PC-3 (cell line): ENCODE measurements around the gene UGT1A3. TPM values are rescaled to one million over a fixed set of nuclear protein-coding genes. Genes with fewer than 3 reads are reported as not detected.

Experiments used
- ATAC-seq: fragments of 200-7000 bp; cut with Tn5 transposase; 2 replicates; pipeline ENCODE4 v1.9.1; 2020; ENCODE audit warnings: mild to moderate bottlenecking, moderate library complexity
- BruUV-seq: library from RNA; stranded (reverse); fragments of 400-500 nt; replicated peaks from 2 replicates; lab custom pipeline; 2021; lab: Mats Ljungman, UMichigan
- CTCF ChIA-PET: fragments of 300-600 bp; sonication (Branson Sonifier 250); formaldehyde crosslinking; loops from one replicate; lab custom pipeline; 2022; ENCODE audit warnings: antibody characterized with exemption; lab: Charles Lee
- POLR2A ChIA-PET: fragments of 300-600 bp; sonication (Branson Sonifier 250); formaldehyde crosslinking; loops from one replicate; lab custom pipeline; 2022; ENCODE audit warnings: antibody characterized with exemption; ENCODE audit not compliant: unreplicated experiment; lab: Charles Lee
- DNase-seq: peaks from one replicate; pipeline ENCODE4 v3.0.0-alpha.2; 2015
- H2AFZ ChIP-seq: fragments of 300-600 bp; sonication (generic); 2 replicates; pipeline ENCODE4 v1.6.0; 2016; ENCODE audit warnings: antibody characterized with exemption, low read length
- H3F3A ChIP-seq: fragments of 300-600 bp; sonication (generic); one replicate; pipeline ENCODE4 v1.6.0; 2017; ENCODE audit warnings: antibody characterized with exemption, low read length, control low read depth, mild to moderate bottlenecking; ENCODE audit not compliant: unreplicated experiment
- H3K27ac ChIP-seq: fragments of 300-600 bp; sonication (generic); 2 replicates; pipeline ENCODE4 v1.5.1; 2016; ENCODE audit warnings: mild to moderate bottlenecking, low read length
- H3K27me3 ChIP-seq: fragments of 300-600 bp; sonication (generic); 2 replicates; pipeline ENCODE4 v1.6.1; 2016; ENCODE audit warnings: low read length, mixed read lengths
- H3K36me3 ChIP-seq: fragments of 300-600 bp; sonication (generic); 2 replicates; pipeline ENCODE4 v1.6.1; 2016; ENCODE audit warnings: low read depth, mixed run types, low read length, mixed read lengths
- H3K4me1 ChIP-seq: fragments of 300-600 bp; sonication (generic); 2 replicates; pipeline ENCODE4 v1.5.1; 2016; ENCODE audit warnings: low read length; ENCODE audit not compliant: insufficient read depth
- H3K4me2 ChIP-seq: fragments of 300-600 bp; sonication (generic); 2 replicates; pipeline ENCODE4 v1.6.0; 2016; ENCODE audit warnings: low read length
- H3K4me3 ChIP-seq: fragments of 300-600 bp; sonication (generic); 2 replicates; pipeline ENCODE4 v1.5.1; 2016; ENCODE audit warnings: mild to moderate bottlenecking, low read length, mixed read lengths
- H3K79me2 ChIP-seq: fragments of 300-600 bp; sonication (generic); 2 replicates; pipeline ENCODE4 v1.6.1; 2017; ENCODE audit warnings: low read length, mixed read lengths
- H3K9ac ChIP-seq: fragments of 300-600 bp; sonication (generic); 2 replicates; pipeline ENCODE4 v1.6.0; 2016; ENCODE audit warnings: mild to moderate bottlenecking, low read length
- H3K9me2 ChIP-seq: fragments of 300-600 bp; sonication (generic); replicated peaks from 2 replicates; pipeline ENCODE4 v1.6.1; 2016; ENCODE audit warnings: mixed run types, low read length, mixed read lengths
- H3K9me3 ChIP-seq: fragments of 300-600 bp; sonication (generic); 2 replicates; pipeline ENCODE4 v1.6.1; 2016; ENCODE audit warnings: low read length, mixed read lengths
- H4K20me1 ChIP-seq: fragments of 300-600 bp; sonication (generic); 2 replicates; pipeline ENCODE4 v1.6.1; 2016; ENCODE audit warnings: low read length, mixed read lengths
- EZH2 ChIP-seq: fragments of 300-600 bp; sonication (generic); IDR thresholded peaks from one replicate; pipeline ENCODE4 v1.6.1; 2017; ENCODE audit warnings: antibody characterized with exemption, mild to moderate bottlenecking, low read length; ENCODE audit not compliant: unreplicated experiment
- EZH2phosphoT487 ChIP-seq: fragments of 300-600 bp; sonication (generic); IDR thresholded peaks from 2 replicates; pipeline ENCODE4 v1.6.1; 2018; ENCODE audit warnings: mild to moderate bottlenecking, antibody characterized with exemption, low read length, borderline replicate concordance
- intact Hi-C: fragments of 100-400 bp; cut with micrococcal nuclease; formaldehyde crosslinking; loops from 2 replicates; pipeline ENCODE4 v1.9.0; 2023
- total RNA-seq: library from RNA; depleted of rRNA; stranded (reverse); fragments of >200 nt; gene quantifications from 2 replicates; pipeline ENCODE4 v1.2.3, GENCODE V29; 2014
- TF ChIP-seq, protein P1 (sequence below): fragments of 300-600 bp; sonication (generic); conservative IDR thresholded peaks from 2 replicates; pipeline ENCODE4 v1.5.1; 2017; ENCODE audit warnings: antibody characterized with exemption, low read depth, mild to moderate bottlenecking, low read length

UGT1A3 gene
- total RNA-seq, 1 experiment from 2014 or later = not detected

DNA sequence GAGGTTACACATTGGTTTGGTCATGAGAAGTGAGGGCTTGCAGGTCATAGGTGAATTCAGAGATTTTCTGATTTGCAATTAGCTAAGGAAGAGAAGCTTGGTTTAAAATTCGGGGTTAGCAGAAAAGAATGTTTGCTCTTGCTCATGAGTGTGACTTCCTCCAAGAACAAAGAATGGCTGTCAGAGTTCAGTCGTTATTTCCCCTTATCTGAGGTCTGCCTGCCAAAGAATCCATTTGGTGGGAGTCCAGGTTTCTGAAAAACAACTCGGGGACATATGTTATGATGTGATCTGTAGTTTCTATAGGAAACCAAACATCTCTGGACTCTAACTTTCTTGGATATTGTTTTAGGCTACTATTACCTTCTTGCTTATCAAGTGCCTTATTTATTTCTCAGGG lies 39.3 kb upstream of the UGT1A3 start:
- H3K36me3 ChIP-seq = no peaks in the 10 kb centered on the region
- H3K4me2 ChIP-seq = peak overlapping the region; percentile 73
- ChIA-PET CTCF (no interaction called here), POLR2A (no interaction called here)
- no peaks in the 10 kb centered on the region for H3F3A ChIP-seq
- H3K9me3 ChIP-seq = no peaks in the 10 kb centered on the region
- BruUV-seq = no TSS peak
- 0 out of 2 replicates have a peak overlapping the region, but pooled peaks have one; percentile 19 for H2AFZ ChIP-seq
- peaks cover 44% of the 10 kb centered on the region for H3K4me1 ChIP-seq
- TF ChIP-seq, protein P1, sequence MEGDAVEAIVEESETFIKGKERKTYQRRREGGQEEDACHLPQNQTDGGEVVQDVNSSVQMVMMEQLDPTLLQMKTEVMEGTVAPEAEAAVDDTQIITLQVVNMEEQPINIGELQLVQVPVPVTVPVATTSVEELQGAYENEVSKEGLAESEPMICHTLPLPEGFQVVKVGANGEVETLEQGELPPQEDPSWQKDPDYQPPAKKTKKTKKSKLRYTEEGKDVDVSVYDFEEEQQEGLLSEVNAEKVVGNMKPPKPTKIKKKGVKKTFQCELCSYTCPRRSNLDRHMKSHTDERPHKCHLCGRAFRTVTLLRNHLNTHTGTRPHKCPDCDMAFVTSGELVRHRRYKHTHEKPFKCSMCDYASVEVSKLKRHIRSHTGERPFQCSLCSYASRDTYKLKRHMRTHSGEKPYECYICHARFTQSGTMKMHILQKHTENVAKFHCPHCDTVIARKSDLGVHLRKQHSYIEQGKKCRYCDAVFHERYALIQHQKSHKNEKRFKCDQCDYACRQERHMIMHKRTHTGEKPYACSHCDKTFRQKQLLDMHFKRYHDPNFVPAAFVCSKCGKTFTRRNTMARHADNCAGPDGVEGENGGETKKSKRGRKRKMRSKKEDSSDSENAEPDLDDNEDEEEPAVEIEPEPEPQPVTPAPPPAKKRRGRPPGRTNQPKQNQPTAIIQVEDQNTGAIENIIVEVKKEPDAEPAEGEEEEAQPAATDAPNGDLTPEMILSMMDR = no peak
- TF ChIP-seq EZH2phosphoT487 (no peak), EZH2 (no peak)
- H4K20me1 ChIP-seq = no peaks in the 10 kb centered on the region
- H3K27ac ChIP-seq = peak overlapping the region; percentile 83
- no peak overlapping the region for H3K4me3 ChIP-seq
- no peaks in the 10 kb centered on the region for H3K79me2 ChIP-seq
- intact Hi-C loops = no loop called here
- H3K9ac ChIP-seq = peak overlapping the region; percentile 40
- DNase-seq (peak; percentile 63), ATAC-seq (no peak)
- H3K27me3 ChIP-seq = no peaks in the 10 kb centered on the region
- H3K9me2 ChIP-seq = no peaks in the 10 kb centered on the region

DNA sequence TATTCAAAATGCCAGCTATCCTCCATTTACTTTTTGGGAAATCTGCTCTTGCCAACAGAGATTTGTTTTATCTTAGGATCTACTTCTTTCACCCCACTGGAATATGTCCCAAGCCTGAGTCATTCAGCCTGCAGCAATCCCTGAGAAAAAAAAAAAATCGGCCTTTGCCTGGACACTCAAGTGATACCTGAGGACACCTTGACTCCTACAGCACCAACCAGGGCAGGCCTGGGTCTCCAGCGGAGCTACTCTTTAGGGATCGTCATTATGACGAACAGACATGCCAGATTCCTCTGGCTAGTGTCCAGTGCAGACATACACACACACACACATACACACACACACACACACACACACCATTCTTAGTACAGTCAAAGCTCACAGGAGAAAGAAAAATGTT lies 38.4 kb upstream of the UGT1A3 start:
- DNase-seq (peak; percentile 97), ATAC-seq (peak; percentile 90)
- no peaks in the 10 kb centered on the region for H3K9me2 ChIP-seq
- BruUV-seq = no TSS peak
- peak overlapping the region; percentile 83 for H3K27ac ChIP-seq
- intact Hi-C loops = loop anchor here (2.0 kb wide), 1 partner anchor 16 kb away; no protein-coding TSS in a partner anchor
- no peak overlapping the region; the same call in 1 of the 2 replicates for H2AFZ ChIP-seq
- H3K36me3 ChIP-seq = no peaks in the 10 kb centered on the region
- no peaks in the 10 kb centered on the region for H3K9me3 ChIP-seq
- no peaks in the 10 kb centered on the region for H3F3A ChIP-seq
- no peaks in the 10 kb centered on the region for H4K20me1 ChIP-seq
- ChIA-PET POLR2A (interaction anchor here (0.7 to 0.8 kb wide), 2 partner anchors 16 to 124 kb away, joined by 4 to 9 read pairs; partner anchors contain the start of gene USP40), CTCF (no interaction called here)
- no peaks in the 10 kb centered on the region for H3K79me2 ChIP-seq
- peak overlapping the region; percentile 33 for H3K4me3 ChIP-seq
- no peak overlapping the region; the same call in 1 of the 2 replicates for H3K9ac ChIP-seq
- peak overlapping the region; percentile 73 for H3K4me2 ChIP-seq
- TF ChIP-seq EZH2 (no peak), EZH2phosphoT487 (no peak)
- TF ChIP-seq, protein P1 = no peak
- H3K27me3 ChIP-seq = no peaks in the 10 kb centered on the region
- H3K4me1 ChIP-seq = peaks cover 38% of the 10 kb centered on the region
